Activated CD8-positive, alpha-beta memory T cell treated with anti-CD3 and anti-CD28 coated beads, Interleukin-2, amount 50 U/mL, for 1 hour (primary cell): ENCODE results near the gene JPH4.
"Not testable (repeated sequence)": the region's sequence is repeated elsewhere in the genome, so short reads cannot be mapped to it uniquely, and the experiment has no call there.

ENCODE experiments used
- DNase-seq: peaks from one replicate; pipeline ENCODE4 v3.0.0-alpha.2; 2020; ENCODE audit errors: extremely low read depth

JPH4 gene

GRCh38 chr14:23578560-23579310, at the start of gene JPH4:
TSS of gene JPH4 (minus strand) at chr14:23578790. CDS start at chr14:23577453, 1,337 bp downstream.
- no peak for DNase-seq

GRCh38 chr14:23627961-23628360, 49.4 kb upstream of the JPH4 start:
- no peak for DNase-seq

- DNase-seq = no peak
Observed at GRCh38 chr14:23626946-23627345, 48.4 kb upstream of the JPH4 start.

GRCh38 chr14:23624830-23625404, 46.3 kb upstream of the JPH4 start:
- no peak for DNase-seq

GRCh38 chr14:23623962-23624361, 45.4 kb upstream of the JPH4 start:
- no peak for DNase-seq

- DNase-seq = no peak
Observed at GRCh38 chr14:23622990-23623389, 44.4 kb upstream of the JPH4 start.

DNA sequence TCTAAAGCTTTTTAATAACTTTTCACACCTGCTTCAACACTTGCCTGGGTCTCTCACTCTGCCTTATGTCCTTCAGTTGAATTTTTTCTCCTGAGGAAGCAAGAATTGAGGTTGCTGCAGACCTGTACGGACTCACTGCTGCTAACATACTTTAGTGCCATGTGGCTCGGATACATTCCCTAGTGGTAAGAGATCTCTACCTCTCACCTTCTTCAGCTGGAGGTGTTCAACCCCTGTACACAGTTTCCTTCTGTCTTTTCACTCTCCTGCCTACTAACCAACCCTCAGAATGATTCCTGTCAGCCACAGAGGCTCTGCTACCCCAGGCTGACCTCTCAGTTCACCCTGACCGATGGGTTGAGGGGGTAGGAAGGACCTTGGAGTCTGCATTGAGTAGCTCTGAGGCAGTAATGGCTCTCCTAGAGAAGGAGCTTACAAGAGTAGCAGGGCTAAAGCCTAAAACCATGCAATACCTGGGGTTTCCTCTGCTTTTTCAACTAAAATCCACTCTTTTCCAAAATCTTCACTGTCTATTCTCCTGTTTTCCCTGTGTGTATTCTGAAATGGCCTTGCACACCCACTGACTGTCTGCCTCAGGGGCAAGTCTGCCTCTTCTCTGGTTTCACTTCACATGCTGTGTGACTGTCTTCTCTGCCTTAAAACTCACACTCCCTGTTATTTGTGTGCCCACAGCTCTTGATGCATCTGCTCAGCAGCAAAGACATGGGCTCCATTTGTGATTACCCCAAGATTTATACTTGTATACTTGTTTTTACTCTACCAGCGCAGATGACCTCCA, 43.5 kb upstream of the JPH4 start:
- no peak for DNase-seq

- no peak for DNase-seq
Observed at GRCh38 chr14:23621204-23621931, 42.8 kb upstream of the JPH4 start.

DNA sequence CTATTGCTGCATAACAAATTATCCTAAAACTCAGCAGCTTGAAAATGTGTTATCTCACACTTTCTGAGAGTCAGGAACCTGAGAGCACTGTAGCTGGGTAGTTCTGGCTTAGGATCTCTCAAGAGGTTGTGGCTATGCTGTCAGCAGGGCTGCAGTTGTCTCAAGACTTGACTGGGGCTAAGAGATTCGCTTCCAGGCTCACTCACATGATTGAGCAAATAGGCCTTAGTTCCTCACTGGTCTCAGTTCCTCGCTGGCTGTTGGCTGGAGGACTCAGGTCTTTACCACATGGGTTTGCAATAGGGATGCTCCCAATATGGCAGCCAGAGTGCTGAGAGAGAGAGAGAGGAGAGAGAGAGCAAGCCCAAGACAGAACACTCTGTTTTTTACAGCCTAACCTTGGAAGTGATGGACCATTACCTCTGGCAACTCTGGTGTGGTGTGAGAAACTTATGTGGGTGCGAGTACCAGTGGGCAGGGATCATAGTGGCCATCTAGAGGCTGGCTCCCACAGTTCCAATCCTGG, 41.6 kb upstream of the JPH4 start:
- no peak for DNase-seq

GRCh38 chr14:23618415-23618988, 39.9 kb upstream of the JPH4 start:
- no peak for DNase-seq

GRCh38 chr14:23617539-23617938, 38.9 kb upstream of the JPH4 start:
- no peak for DNase-seq

- no peak for DNase-seq
Observed at GRCh38 chr14:23615856-23616255, 37.3 kb upstream of the JPH4 start.

DNA sequence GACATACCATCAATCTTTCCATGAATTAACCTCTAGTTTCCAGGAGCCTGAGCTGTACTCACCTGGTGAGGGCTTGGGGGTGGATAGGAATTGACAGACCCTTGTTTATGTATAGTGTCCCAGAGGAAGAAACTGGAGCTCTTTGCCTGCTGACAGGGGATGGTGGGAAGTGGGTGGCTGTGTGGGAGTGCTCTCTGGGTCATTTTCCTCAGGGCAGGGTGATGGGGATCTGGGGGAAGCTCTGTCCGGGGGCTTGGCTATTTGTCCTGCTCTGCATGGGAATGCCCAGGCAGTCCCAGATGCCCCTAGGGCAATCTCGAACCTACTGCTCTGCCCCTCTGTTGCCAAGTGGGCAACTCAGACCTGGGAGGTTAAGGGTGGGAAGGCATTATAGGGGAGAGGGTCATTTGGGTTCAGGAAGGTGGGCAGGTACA, 35.8 kb upstream of the JPH4 start:
- no peak for DNase-seq

GRCh38 chr14:23613242-23614070, 34.9 kb upstream of the JPH4 start:
- no peak for DNase-seq

- DNase-seq = no peak
Observed at GRCh38 chr14:23612802-23613201, 34.2 kb upstream of the JPH4 start.

GRCh38 chr14:23612354-23612732, 33.8 kb upstream of the JPH4 start:
- no peak for DNase-seq

- no peak for DNase-seq
Observed at GRCh38 chr14:23610815-23611289, 32.3 kb upstream of the JPH4 start.

- no peak for DNase-seq
Observed at GRCh38 chr14:23610090-23610814, 31.7 kb upstream of the JPH4 start.

- not testable (repeated sequence) for DNase-seq
Observed at GRCh38 chr14:23609411-23610089, 31.0 kb upstream of the JPH4 start.
